DND-41 (cell line): ENCODE data around the gene HS3ST3A1.

Experiments
- ATAC-seq: fragments of 200-7000 bp; cut with Tn5 transposase; 3 replicates; pipeline ENCODE4 v1.9.1; 2021; ENCODE audit warnings: low read depth; ENCODE audit not compliant: insufficient read depth
- DNase-seq: peaks from one replicate; pipeline ENCODE4 v3.0.0-alpha.2; 2020
- H2AFZ ChIP-seq: 2 replicates; pipeline ENCODE4 v1.6.0; 2012; ENCODE audit warnings: low read depth, low read length
- H3K27ac ChIP-seq: 2 replicates; pipeline ENCODE4 v1.5.1; 2012; ENCODE audit warnings: low read length, inconsistent platforms
- H3K27me3 ChIP-seq: fragments of 200-600 bp; sonication (generic); 2 replicates; pipeline ENCODE4 v1.6.0; 2012; ENCODE audit warnings: low read length, mild to moderate bottlenecking, inconsistent platforms; ENCODE audit not compliant: insufficient read depth, poor library complexity
- H3K36me3 ChIP-seq: 2 replicates; pipeline ENCODE4 v1.5.1; 2012; ENCODE audit warnings: low read length, inconsistent platforms; ENCODE audit not compliant: insufficient read depth
- H3K4me1 ChIP-seq: 2 replicates; pipeline ENCODE4 v1.5.1; 2012; ENCODE audit warnings: mild to moderate bottlenecking, low read length; ENCODE audit not compliant: insufficient read depth
- H3K4me2 ChIP-seq: 2 replicates; pipeline ENCODE4 v1.6.0; 2012; ENCODE audit warnings: mild to moderate bottlenecking, moderate library complexity, low read length, inconsistent platforms; ENCODE audit not compliant: insufficient read depth
- H3K4me3 ChIP-seq, 2 experiments: fragments of 200-600 bp in 1 of 2; shearing (Covaris generic) in 1 of 2; 2 replicates each; pipeline ENCODE4 v1.5.1; 2012 to 2016; ENCODE audit warnings: inconsistent platforms in 2 of 2, low read length in 2 of 2, mild to moderate bottlenecking in 2 of 2, low read depth in 1 of 2, moderate library complexity in 1 of 2
- H3K79me2 ChIP-seq: 2 replicates; pipeline ENCODE4 v1.6.0; 2012; ENCODE audit warnings: low read length, inconsistent platforms; ENCODE audit not compliant: insufficient read depth
- H3K9ac ChIP-seq: 2 replicates; pipeline ENCODE4 v1.6.0; 2012; ENCODE audit warnings: low read depth, mild to moderate bottlenecking, inconsistent platforms, low read length, moderate library complexity
- H3K9me3 ChIP-seq: 2 replicates; pipeline ENCODE4 v1.5.1; 2012; ENCODE audit warnings: low read length, moderate library complexity, mild to moderate bottlenecking, inconsistent platforms; ENCODE audit not compliant: insufficient read depth, severe bottlenecking
- H4K20me1 ChIP-seq: 2 replicates; pipeline ENCODE4 v1.6.0; 2012; ENCODE audit warnings: low read length; ENCODE audit not compliant: insufficient read depth
- EZH2 ChIP-seq: IDR thresholded peaks from 3 replicates; pipeline ENCODE4 v1.6.1; 2012; ENCODE audit warnings: borderline replicate concordance, low read depth, mild to moderate bottlenecking, moderate library complexity, low read length, inconsistent platforms; ENCODE audit not compliant: severe bottlenecking
- TF ChIP-seq, protein P1 (sequence below): IDR thresholded peaks from 2 replicates; pipeline ENCODE4 v1.5.1; 2012; ENCODE audit warnings: borderline replicate concordance, low read length, moderate library complexity, mild to moderate bottlenecking; ENCODE audit not compliant: poor library complexity, severe bottlenecking; ENCODE audit errors: extremely low read depth

HS3ST3A1 gene

GRCh38 chr17:13589658-13590057 is 12.1 kb downstream of the HS3ST3A1 start:
- Histone ChIP-seq H3K27me3 (no peaks in the 10 kb centered on the region), H3K4me3 (no peak overlapping the region), H2AFZ (no peak overlapping the region), H3K4me1 (no peaks in the 10 kb centered on the region), H3K27ac (no peak overlapping the region), H3K36me3 (no peaks in the 10 kb centered on the region), H3K4me2 (no peak overlapping the region), H3K79me2 (no peaks in the 10 kb centered on the region), H4K20me1 (no peaks in the 10 kb centered on the region), H3K9me3 (no peaks in the 10 kb centered on the region), H3K9ac (no peak overlapping the region)
- no peak for TF ChIP-seq EZH2
- TF ChIP-seq, protein P1, sequence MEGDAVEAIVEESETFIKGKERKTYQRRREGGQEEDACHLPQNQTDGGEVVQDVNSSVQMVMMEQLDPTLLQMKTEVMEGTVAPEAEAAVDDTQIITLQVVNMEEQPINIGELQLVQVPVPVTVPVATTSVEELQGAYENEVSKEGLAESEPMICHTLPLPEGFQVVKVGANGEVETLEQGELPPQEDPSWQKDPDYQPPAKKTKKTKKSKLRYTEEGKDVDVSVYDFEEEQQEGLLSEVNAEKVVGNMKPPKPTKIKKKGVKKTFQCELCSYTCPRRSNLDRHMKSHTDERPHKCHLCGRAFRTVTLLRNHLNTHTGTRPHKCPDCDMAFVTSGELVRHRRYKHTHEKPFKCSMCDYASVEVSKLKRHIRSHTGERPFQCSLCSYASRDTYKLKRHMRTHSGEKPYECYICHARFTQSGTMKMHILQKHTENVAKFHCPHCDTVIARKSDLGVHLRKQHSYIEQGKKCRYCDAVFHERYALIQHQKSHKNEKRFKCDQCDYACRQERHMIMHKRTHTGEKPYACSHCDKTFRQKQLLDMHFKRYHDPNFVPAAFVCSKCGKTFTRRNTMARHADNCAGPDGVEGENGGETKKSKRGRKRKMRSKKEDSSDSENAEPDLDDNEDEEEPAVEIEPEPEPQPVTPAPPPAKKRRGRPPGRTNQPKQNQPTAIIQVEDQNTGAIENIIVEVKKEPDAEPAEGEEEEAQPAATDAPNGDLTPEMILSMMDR: no peak
- no peak for ATAC-seq
- no peak for DNase-seq

GRCh38 chr17:13587487-13588338 is 14.0 kb downstream of the HS3ST3A1 start:
- ATAC-seq: no peak

DNA sequence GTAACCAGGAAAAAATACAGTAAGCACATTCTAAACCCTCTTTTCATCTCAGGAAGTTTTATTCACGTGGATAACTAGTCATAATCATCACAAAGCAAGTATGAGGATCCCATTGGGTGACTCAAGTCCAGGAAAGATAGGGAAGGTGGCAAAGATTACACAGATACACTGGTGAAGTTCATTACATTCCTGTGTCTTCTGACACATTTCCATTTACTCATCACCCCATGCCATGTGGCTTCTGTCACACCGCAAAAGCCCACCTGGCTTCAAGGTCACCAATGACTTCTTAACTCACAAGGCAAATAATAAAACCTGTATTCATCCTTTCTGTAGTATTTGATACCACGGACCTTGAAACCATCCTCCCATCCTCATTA is 17.0 kb downstream of the HS3ST3A1 start:
- H3K79me2 ChIP-seq: no peaks in the 10 kb centered on the region
- no peak overlapping the region for H3K9ac ChIP-seq
- DNase-seq: no peak
- no peak overlapping the region for H2AFZ ChIP-seq
- H3K27me3 ChIP-seq: no peaks in the 10 kb centered on the region
- no peak overlapping the region for H3K27ac ChIP-seq
- H3K4me1 ChIP-seq: no peaks in the 10 kb centered on the region
- no peak overlapping the region for H3K4me2 ChIP-seq
- TF ChIP-seq, protein P1: no peak
- no peaks in the 10 kb centered on the region for H3K9me3 ChIP-seq
- ATAC-seq: no peak
- no peak overlapping the region for H3K4me3 ChIP-seq
- H3K36me3 ChIP-seq: no peaks in the 10 kb centered on the region
- no peaks in the 10 kb centered on the region for H4K20me1 ChIP-seq

More at GRCh38 chr17:13587487-13588338, 14.0 kb downstream of the HS3ST3A1 start:
- no peak for DNase-seq
- no peak overlapping the region for H3K27ac ChIP-seq
- H4K20me1 ChIP-seq: no peaks in the 10 kb centered on the region
- TF ChIP-seq, protein P1: no peak
- no peak for TF ChIP-seq EZH2
- no peaks in the 10 kb centered on the region for H3K79me2 ChIP-seq
- H3K4me2 ChIP-seq: no peak overlapping the region
- no peaks in the 10 kb centered on the region for H3K9me3 ChIP-seq
- H3K4me1 ChIP-seq: no peaks in the 10 kb centered on the region
- no peak overlapping the region for H3K9ac ChIP-seq
- no peak overlapping the region for H3K4me3 ChIP-seq
- H3K36me3 ChIP-seq: no peaks in the 10 kb centered on the region
- H3K27me3 ChIP-seq: no peaks in the 10 kb centered on the region
- no peak overlapping the region for H2AFZ ChIP-seq
